GM18507 (cell line): Measurements from ENCODE around the gene ZNF830.
A peak's percentile ranks its signal among the peaks of the same experiment; 100 is the strongest.
"Not testable (repeated sequence)": the region's sequence is repeated elsewhere in the genome, so short reads cannot be mapped to it uniquely, and the experiment has no call there.

Experiments used
- DNase-seq: peaks from one replicate; pipeline ENCODE4 v3.0.0; 2011; ENCODE audit warnings: low read depth; ENCODE audit not compliant: insufficient read length; ENCODE audit errors: extremely low spot score
- FAIRE-seq: peaks from 2 replicates; lab custom pipeline; 2011; peaks lifted over from hg19 to GRCh38; lab: Jason Lieb, UNC

Gene ZNF830

GRCh38 chr17:34989473-34989872 lies 28.1 kb downstream of the ZNF830 start:
- no peak for FAIRE-seq

GRCh38 chr17:34990921-34991365 lies 29.6 kb downstream of the ZNF830 start:
- DNase-seq (no peak), FAIRE-seq (no peak)

More at GRCh38 chr17:34989473-34989872, 28.1 kb downstream of the ZNF830 start:
- no peak for DNase-seq

GRCh38 chr17:34991606-34992005 lies 30.3 kb downstream of the ZNF830 start:
- DNase-seq (no peak), FAIRE-seq (no peak)

GRCh38 chr17:34993031-34993430 lies 31.7 kb downstream of the ZNF830 start:
- DNase-seq = no peak
- no peak for FAIRE-seq

GRCh38 chr17:34996422-34997285 lies 35.3 kb downstream of the ZNF830 start:
- DNase-seq (no peak), FAIRE-seq (no peak)

GRCh38 chr17:34997355-34997862 lies 36.1 kb downstream of the ZNF830 start:
- FAIRE-seq (no peak), DNase-seq (no peak)

- DNase-seq = peak; percentile 83
- peak; percentile 78 for FAIRE-seq
These were observed 36.9 kb downstream of the ZNF830 start for GRCh38 chr17:34998205-34998604.

- FAIRE-seq (no peak), DNase-seq (no peak)
These were observed 38.1 kb downstream of the ZNF830 start for GRCh38 chr17:34999456-34999855.

GRCh38 chr17:35000965-35001364 lies 39.6 kb downstream of the ZNF830 start:
- not testable (repeated sequence) for DNase-seq, FAIRE-seq

- DNase-seq (no peak), FAIRE-seq (no peak)
These were observed 40.2 kb downstream of the ZNF830 start for GRCh38 chr17:35001549-35001948.

- no peak for DNase-seq
- FAIRE-seq = no peak
These were observed 41.7 kb downstream of the ZNF830 start for GRCh38 chr17:35002876-35003551.

GRCh38 chr17:35003778-35004177 lies 42.4 kb downstream of the ZNF830 start:
- FAIRE-seq (no peak), DNase-seq (no peak)

GRCh38 chr17:35006345-35006744 lies 45.0 kb downstream of the ZNF830 start:
- DNase-seq (no peak), FAIRE-seq (no peak)

- DNase-seq (no peak), FAIRE-seq (no peak)
These were observed 45.6 kb downstream of the ZNF830 start for GRCh38 chr17:35006961-35007360.

GRCh38 chr17:35010093-35010492 lies 48.8 kb downstream of the ZNF830 start:
- no peak for FAIRE-seq
- no peak for DNase-seq

- DNase-seq (no peak), FAIRE-seq (no peak)
These were observed 50.4 kb downstream of the ZNF830 start for GRCh38 chr17:35011671-35012216.
